ENCODE data around the gene ARMH1. TPM values are rescaled to one million over a fixed set of nuclear protein-coding genes. Genes with fewer than 3 reads are reported as not detected.

The ARMH1 gene
- total and polyA plus RNA-seq, 2 experiments from 2014 or later, result 3.1 to 6.3 TPM

- no peaks in the 10 kb centered on the region for H3K9me3 ChIP-seq (ENCODE audit: low read depth)
- no peak for DNase-seq (ENCODE audit: low spot score)
- 94% methylated on average over 3 of the region's 3 CpGs for WGBS (ENCODE audit: low lambda C conversion rate, missing lambda C conversion rate)
- H3K9me2 ChIP-seq (replicated peaks; ENCODE audit: insufficient read depth), result no peaks in the 10 kb centered on the region
- H3K27ac ChIP-seq, result no peak overlapping the region
- no peaks in the 10 kb centered on the region for H3K4me1 ChIP-seq (ENCODE audit: insufficient read depth)
- no peaks in the 10 kb centered on the region for H3K27me3 ChIP-seq
- no peaks in the 10 kb centered on the region for H3K79me2 ChIP-seq
- H2AFZ ChIP-seq, result no peak overlapping the region
- no peaks in the 10 kb centered on the region for H3K36me3 ChIP-seq (replicated peaks; ENCODE audit: insufficient read depth, low read depth)
- no peaks in the 10 kb centered on the region for H4K20me1 ChIP-seq (ENCODE audit: insufficient read depth, poor library complexity, severe bottlenecking)
- no peak overlapping the region for H3K4me2 ChIP-seq
- TF ChIP-seq EZH2phosphoT487 (IDR thresholded peaks at IDR 0.05; ENCODE audit: low read depth, severe bottlenecking, unreplicated experiment) (no peak), EZH2 (IDR thresholded peaks at IDR 0.05; ENCODE audit: borderline replicate concordance) (no peak), CTCF (IDR thresholded peaks at IDR 0.05; ENCODE audit: poor library complexity) (no peak)
- no peak overlapping the region for H3K4me3 ChIP-seq
These were observed 8.4 kb downstream of the ARMH1 start for GRCh38 chr1:44682883-44683265.

GRCh38 chr1:44684525-44684924, 10.0 kb downstream of the ARMH1 start:
- TF ChIP-seq CTCF (IDR thresholded peaks at IDR 0.05; ENCODE audit: poor library complexity) (no peak), EZH2phosphoT487 (IDR thresholded peaks at IDR 0.05; ENCODE audit: low read depth, severe bottlenecking, unreplicated experiment) (no peak), EZH2 (IDR thresholded peaks at IDR 0.05; ENCODE audit: borderline replicate concordance) (no peak)
- no peak overlapping the region for H2AFZ ChIP-seq
- WGBS (ENCODE audit: low lambda C conversion rate, missing lambda C conversion rate), result 100% methylated on average over 1 of the region's 1 CpG
- no peaks in the 10 kb centered on the region for H4K20me1 ChIP-seq (ENCODE audit: insufficient read depth, poor library complexity, severe bottlenecking)
- DNase-seq (ENCODE audit: low spot score), result no peak
- H3K9me3 ChIP-seq (ENCODE audit: low read depth), result no peaks in the 10 kb centered on the region
- H3K4me2 ChIP-seq, result no peak overlapping the region
- no peak overlapping the region for H3K4me3 ChIP-seq
- H3K79me2 ChIP-seq, result no peaks in the 10 kb centered on the region
- H3K36me3 ChIP-seq (replicated peaks; ENCODE audit: insufficient read depth, low read depth), result no peaks in the 10 kb centered on the region
- no peak overlapping the region for H3K27ac ChIP-seq
- no peaks in the 10 kb centered on the region for H3K4me1 ChIP-seq (ENCODE audit: insufficient read depth)
- H3K27me3 ChIP-seq, result no peaks in the 10 kb centered on the region
- no peaks in the 10 kb centered on the region for H3K9me2 ChIP-seq (replicated peaks; ENCODE audit: insufficient read depth)

- Histone ChIP-seq H3K9me3 (ENCODE audit: low read depth) (no peaks in the 10 kb centered on the region), H3K4me3 (no peak overlapping the region), H4K20me1 (ENCODE audit: insufficient read depth, poor library complexity, severe bottlenecking) (no peaks in the 10 kb centered on the region), H3K9me2 (replicated peaks; ENCODE audit: insufficient read depth) (no peaks in the 10 kb centered on the region), H2AFZ (no peak overlapping the region), H3K27me3 (no peaks in the 10 kb centered on the region), H3K36me3 (replicated peaks; ENCODE audit: insufficient read depth, low read depth) (no peaks in the 10 kb centered on the region), H3K79me2 (no peaks in the 10 kb centered on the region), H3K27ac (no peak overlapping the region), H3K4me1 (ENCODE audit: insufficient read depth) (no peaks in the 10 kb centered on the region), H3K4me2 (no peak overlapping the region)
- TF ChIP-seq EZH2phosphoT487 (IDR thresholded peaks at IDR 0.05; ENCODE audit: low read depth, severe bottlenecking, unreplicated experiment), result no peak
- no peak for TF ChIP-seq CTCF (IDR thresholded peaks at IDR 0.05; ENCODE audit: poor library complexity)
- no peak for TF ChIP-seq EZH2 (IDR thresholded peaks at IDR 0.05; ENCODE audit: borderline replicate concordance)
- WGBS (ENCODE audit: low lambda C conversion rate, missing lambda C conversion rate), result 96% methylated on average over 4 of the region's 4 CpGs
- no peak for DNase-seq (ENCODE audit: low spot score)
These were observed 10.7 kb downstream of the ARMH1 start for GRCh38 chr1:44685218-44685617.

GRCh38 chr1:44685881-44686280, 11.4 kb downstream of the ARMH1 start:
- no peaks in the 10 kb centered on the region for H3K79me2 ChIP-seq

More at GRCh38 chr1:44685881-44686280, 11.4 kb downstream of the ARMH1 start:
- DNase-seq (ENCODE audit: low spot score), result no peak
- H4K20me1 ChIP-seq (ENCODE audit: insufficient read depth, poor library complexity, severe bottlenecking), result no peaks in the 10 kb centered on the region
- TF ChIP-seq CTCF (IDR thresholded peaks at IDR 0.05; ENCODE audit: poor library complexity) (no peak), EZH2 (IDR thresholded peaks at IDR 0.05; ENCODE audit: borderline replicate concordance) (no peak)
- 90% methylated on average over 8 of the region's 8 CpGs for WGBS (ENCODE audit: low lambda C conversion rate, missing lambda C conversion rate)
- H2AFZ ChIP-seq, result no peak overlapping the region
- no peaks in the 10 kb centered on the region for H3K9me3 ChIP-seq (ENCODE audit: low read depth)
- no peak overlapping the region for H3K4me3 ChIP-seq
- H3K27ac ChIP-seq, result no peak overlapping the region
- no peaks in the 10 kb centered on the region for H3K36me3 ChIP-seq (replicated peaks; ENCODE audit: insufficient read depth, low read depth)
- H3K27me3 ChIP-seq, result no peaks in the 10 kb centered on the region
- no peaks in the 10 kb centered on the region for H3K9me2 ChIP-seq (replicated peaks; ENCODE audit: insufficient read depth)
- H3K4me1 ChIP-seq (ENCODE audit: insufficient read depth), result no peaks in the 10 kb centered on the region
- H3K4me2 ChIP-seq, result no peak overlapping the region

Measured in hepatocyte (in vitro differentiated cells).